Sigmoid colon (tissue), 7 donors: Measurements from ENCODE around the gene FAM8A1. TPM values are rescaled to one million over a fixed set of nuclear protein-coding genes. Genes with fewer than 3 reads are reported as not detected.
"Not testable (repeated sequence)": the region's sequence is repeated elsewhere in the genome, so short reads cannot be mapped to it uniquely, and the experiment has no call there.

Source experiments
- DNase-seq: peaks from one replicate; pipeline ENCODE4 v3.0.0-alpha.2; 2019
- H3K27ac ChIP-seq, 4 donors: fragments of 200-600 bp; sonication (generic); one replicate each; pipeline ENCODE4 v1.5.1; 2016 to 2019; ENCODE audit warnings: mild to moderate bottlenecking in 1 of 4
- H3K27me3 ChIP-seq, 3 donors: fragments of 200-600 bp; sonication (generic); one replicate each; pipeline ENCODE4 v1.5.1; 2019; ENCODE audit warnings: mild to moderate bottlenecking in 1 of 3
- H3K36me3 ChIP-seq, 4 donors: fragments of 200-600 bp; sonication (generic); one replicate each; pipeline ENCODE4 v1.5.1; 2016 to 2019
- H3K4me1 ChIP-seq, 4 donors: fragments of 200-600 bp; sonication (generic); one replicate each; pipeline ENCODE4 v1.5.1; 2017 to 2019
- H3K4me3 ChIP-seq, 4 donors: fragments of 200-600 bp; sonication (generic); one replicate each; pipeline ENCODE4 v1.5.1; 2017 to 2019; ENCODE audit warnings: mild to moderate bottlenecking in 2 of 4, moderate library complexity in 1 of 4
- H3K9me3 ChIP-seq, 4 donors: fragments of 200-600 bp in 3 of 4; sonication (generic) in 3 of 4; one replicate each; pipeline versions ENCODE4 v1.5.1 to v1.6.1; 2013 to 2019
- EP300 ChIP-seq, 4 donors: sonication (generic); formaldehyde crosslinking; IDR thresholded peaks; one replicate each; pipeline ENCODE4 v1.6.1; 2017; ENCODE audit warnings: antibody characterized with exemption in 4 of 4
- POLR2A ChIP-seq, 2 donors: fragments of 450-650 bp; IDR thresholded peaks; one replicate each; pipeline ENCODE4 v1.6.1; 2016; ENCODE audit warnings: antibody characterized with exemption in 2 of 2, mild to moderate bottlenecking in 2 of 2, moderate library complexity in 2 of 2
- POLR2AphosphoS5 ChIP-seq, 4 donors: sonication (generic); formaldehyde crosslinking; IDR thresholded peaks; one replicate each; pipeline ENCODE4 v1.6.1; 2017; ENCODE audit warnings: antibody characterized with exemption in 4 of 4
- WGBS, 2 donors: extraction: QIAGEN DNeasy Blood & Tissue Kit; methylation state at CpG; one replicate each; pipeline ENCODE4 v1.1.7; 2013; 5-methylcytosine and 5-hydroxymethylcytosine counted together
- intact Hi-C: fragments of 100-400 bp; cut with DNase I; formaldehyde crosslinking; loops from one replicate; pipeline ENCODE4 v1.15.1; 2023
- polyA plus RNA-seq, 3 donors: library from polyadenylated mRNA; stranded (reverse); fragments of 200-250 nt; gene quantifications; one replicate each; pipeline ENCODE4 v1.2.3, GENCODE V29; 2013
- total RNA-seq, 4 donors: library from RNA; depleted of rRNA; stranded (reverse); fragments of >200 nt; gene quantifications; one replicate each; pipeline ENCODE4 v1.1.0, GENCODE V29; 2016
- TF ChIP-seq, protein P1 (sequence below), 4 experiments: fragments of 450-650 bp in 3 of 4; fragments of 200-600 bp in 1 of 4; IDR thresholded peaks; one replicate each; pipeline ENCODE4 v1.5.1; 2016 to 2019; ENCODE audit warnings: antibody characterized with exemption in 4 of 4, mild to moderate bottlenecking in 3 of 4, moderate library complexity in 2 of 4
- donor health status: healthy with polysubstance abuse.
- donor health status: Bipolar disorder and iron deficiency.
- donor health status: healthy.

The FAM8A1 gene
- total and polyA plus RNA-seq, 7 donors: 9.0 to 70.4 (median 39.0) TPM

DNA sequence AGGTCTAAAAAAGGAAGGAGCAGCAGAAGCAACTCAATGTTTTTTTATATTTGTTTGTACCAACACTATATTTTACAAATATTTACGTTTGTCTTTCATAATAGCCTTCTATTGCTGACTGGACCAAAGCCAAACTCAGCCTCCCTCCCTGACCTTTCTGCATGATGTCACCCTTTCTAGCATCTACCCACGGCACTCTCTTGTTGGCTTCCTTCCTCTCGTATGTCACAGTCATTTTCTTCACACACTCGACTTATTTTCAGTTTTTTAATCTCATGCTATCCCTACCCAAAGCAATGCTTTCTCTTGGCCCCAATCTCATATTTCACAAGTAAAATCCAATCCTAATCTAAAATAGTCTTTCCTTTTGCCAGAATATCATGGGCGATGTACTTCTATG is 16.3 kb upstream of the FAM8A1 start:
- WGBS, 2 donors: 11 to 29% methylated on average over 5 of the region's 5 CpGs
- Histone ChIP-seq H3K4me1 (peaks cover 0 to 18% (median 11%) of the 10 kb centered on the region in 4 donors), H3K4me3 (peak overlapping the region in 1 of 4 donors; percentile 15), H3K27ac (peak overlapping the region; percentile 74 to 92 (median 80)), H3K36me3 (no peaks in the 10 kb centered on the region), H3K27me3 (no peaks in the 10 kb centered on the region), H3K9me3 (no peaks in the 10 kb centered on the region)
- intact Hi-C loops: loop anchor here (1.0 to 10.0 kb wide), 6 partner anchors 115 to 569 kb away; partner anchors contain the start of genes CAP2, NHLRC1 and RBM24
- peak; percentile 65 for DNase-seq
- TF ChIP-seq POLR2A (IDR thresholded peaks at IDR 0.05): no peak
- peak in 3 of 4 donors; percentile 7 to 28 (median 18) for TF ChIP-seq POLR2AphosphoS5 (IDR thresholded peaks at IDR 0.05)

DNA sequence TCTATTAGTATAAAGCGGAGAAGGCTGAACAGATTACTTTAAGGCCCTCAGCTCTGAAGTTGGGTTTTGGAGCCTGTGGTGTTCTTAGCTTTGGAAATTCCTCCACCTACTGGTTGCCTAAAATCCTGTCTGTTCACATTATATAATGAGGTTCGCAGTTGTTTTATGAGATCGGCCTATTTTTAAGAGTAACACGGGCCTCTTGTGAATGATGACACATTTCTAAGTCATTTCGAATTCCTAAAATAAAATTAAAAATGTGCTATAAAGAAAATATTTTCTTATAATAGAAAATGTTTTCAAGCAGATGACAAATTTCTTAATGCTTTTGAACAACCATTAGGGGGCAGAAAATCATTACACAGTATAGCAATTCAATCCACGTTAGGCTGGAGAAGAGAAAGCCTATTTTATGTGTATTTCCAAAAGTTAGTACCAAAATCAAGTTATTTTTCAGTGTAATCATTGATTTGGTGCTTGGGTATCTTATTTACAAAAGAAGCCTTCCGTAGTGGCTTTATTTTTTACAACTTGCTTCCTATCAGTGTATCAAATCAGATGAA is 15.8 kb upstream of the FAM8A1 start:
- peak in 1 of 4 donors; percentile 3 for TF ChIP-seq POLR2AphosphoS5 (IDR thresholded peaks at IDR 0.05)
- TF ChIP-seq, protein P1, sequence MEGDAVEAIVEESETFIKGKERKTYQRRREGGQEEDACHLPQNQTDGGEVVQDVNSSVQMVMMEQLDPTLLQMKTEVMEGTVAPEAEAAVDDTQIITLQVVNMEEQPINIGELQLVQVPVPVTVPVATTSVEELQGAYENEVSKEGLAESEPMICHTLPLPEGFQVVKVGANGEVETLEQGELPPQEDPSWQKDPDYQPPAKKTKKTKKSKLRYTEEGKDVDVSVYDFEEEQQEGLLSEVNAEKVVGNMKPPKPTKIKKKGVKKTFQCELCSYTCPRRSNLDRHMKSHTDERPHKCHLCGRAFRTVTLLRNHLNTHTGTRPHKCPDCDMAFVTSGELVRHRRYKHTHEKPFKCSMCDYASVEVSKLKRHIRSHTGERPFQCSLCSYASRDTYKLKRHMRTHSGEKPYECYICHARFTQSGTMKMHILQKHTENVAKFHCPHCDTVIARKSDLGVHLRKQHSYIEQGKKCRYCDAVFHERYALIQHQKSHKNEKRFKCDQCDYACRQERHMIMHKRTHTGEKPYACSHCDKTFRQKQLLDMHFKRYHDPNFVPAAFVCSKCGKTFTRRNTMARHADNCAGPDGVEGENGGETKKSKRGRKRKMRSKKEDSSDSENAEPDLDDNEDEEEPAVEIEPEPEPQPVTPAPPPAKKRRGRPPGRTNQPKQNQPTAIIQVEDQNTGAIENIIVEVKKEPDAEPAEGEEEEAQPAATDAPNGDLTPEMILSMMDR (IDR thresholded peaks at IDR 0.05): peak; percentile 85 to 92 (median 90)
- TF ChIP-seq POLR2A (IDR thresholded peaks at IDR 0.05): no peak
- no peak for TF ChIP-seq EP300 (IDR thresholded peaks at IDR 0.05)
- peaks cover 0 to 18% (median 11%) of the 10 kb centered on the region in 4 donors for H3K4me1 ChIP-seq
- no peaks in the 10 kb centered on the region for H3K36me3 ChIP-seq
- H3K27ac ChIP-seq: peak overlapping the region; percentile 74 to 92 (median 80)
- H3K9me3 ChIP-seq: no peaks in the 10 kb centered on the region
- H3K4me3 ChIP-seq: peak overlapping the region in 2 of 4 donors; percentile 1 to 15
- DNase-seq: peak; percentile 79
- 3 to 12% methylated on average over 7 of the region's 7 CpGs for WGBS, 2 donors
- no peaks in the 10 kb centered on the region for H3K27me3 ChIP-seq
- intact Hi-C loops: loop anchor here (1.0 to 10.0 kb wide), 5 partner anchors 115 to 570 kb away; partner anchors contain the start of genes CAP2 and NHLRC1

- intact Hi-C loops: loop anchor here (10.0 kb wide), 1 partner anchor 571 kb away; no protein-coding TSS in a partner anchor
- Histone ChIP-seq H3K4me3 (no peak overlapping the region), H3K9me3 (no peaks in the 10 kb centered on the region), H3K27me3 (no peaks in the 10 kb centered on the region), H3K27ac (no peak overlapping the region), H3K36me3 (no peaks in the 10 kb centered on the region), H3K4me1 (peaks cover 0 to 14% (median 11%) of the 10 kb centered on the region in 4 donors)
- WGBS, 2 donors: 68 to 72% methylated on average over 7 of the region's 7 CpGs
- no peak for DNase-seq
- TF ChIP-seq EP300 (IDR thresholded peaks at IDR 0.05): no peak
- no peak for TF ChIP-seq POLR2AphosphoS5 (IDR thresholded peaks at IDR 0.05)
- TF ChIP-seq, protein P1 (IDR thresholded peaks at IDR 0.05): no peak
- TF ChIP-seq POLR2A (IDR thresholded peaks at IDR 0.05): no peak
Observed at GRCh38 chr6:17585766-17586490, 14.2 kb upstream of the FAM8A1 start.

DNA sequence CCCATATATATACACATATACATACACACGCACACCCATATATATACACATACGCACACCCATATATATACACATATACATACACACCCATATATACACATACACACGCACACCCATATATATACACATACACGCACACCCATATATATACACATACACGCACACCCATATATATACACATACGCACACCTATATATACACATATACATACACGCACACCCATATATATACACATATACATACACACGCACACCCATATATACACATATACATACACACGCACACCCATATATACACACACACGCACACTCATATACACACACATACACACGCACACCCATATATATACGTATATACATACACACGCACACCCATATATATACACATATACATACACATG is 13.5 kb upstream of the FAM8A1 start:
- H3K36me3 ChIP-seq, H3K4me3 ChIP-seq, H3K27me3 ChIP-seq, DNase-seq, H3K27ac ChIP-seq, H3K9me3 ChIP-seq: not testable (repeated sequence)
- intact Hi-C loops: loop anchor here (10.0 kb wide), 1 partner anchor 572 kb away; no protein-coding TSS in a partner anchor
- 93 to 95% methylated on average over 13 of the region's 13 CpGs for WGBS, 2 donors
- peaks cover 0 to 13% (median 10%) of the 10 kb centered on the region in 4 donors for H3K4me1 ChIP-seq

- Histone ChIP-seq H3K9me3 (no peaks in the 10 kb centered on the region), H3K27ac (no peak overlapping the region), H3K27me3 (no peaks in the 10 kb centered on the region), H3K4me3 (no peak overlapping the region), H3K4me1 (peaks cover 0 to 11% (median 10%) of the 10 kb centered on the region in 4 donors), H3K36me3 (no peaks in the 10 kb centered on the region)
- WGBS, 2 donors: 24 to 69% methylated on average over 6 of the region's 6 CpGs
- TF ChIP-seq EP300 (IDR thresholded peaks at IDR 0.05): no peak
- TF ChIP-seq POLR2AphosphoS5 (IDR thresholded peaks at IDR 0.05): no peak
- TF ChIP-seq, protein P1 (IDR thresholded peaks at IDR 0.05): no peak
- TF ChIP-seq POLR2A (IDR thresholded peaks at IDR 0.05): no peak
- no peak for DNase-seq
- intact Hi-C loops: loop anchor here (10.0 kb wide), 1 partner anchor 573 kb away; no protein-coding TSS in a partner anchor
Observed at GRCh38 chr6:17588011-17588410, 12.1 kb upstream of the FAM8A1 start.
